ENCODE measurements around the gene SCYGR5. TPM values are rescaled to one million over a fixed set of nuclear protein-coding genes. Genes with fewer than 3 reads are reported as not detected.
"Not testable (repeated sequence)": the region's sequence is repeated elsewhere in the genome, so short reads cannot be mapped to it uniquely, and the experiment has no call there.

SCYGR5 gene
- polyA plus RNA-seq, 1 experiment = not detected

DNA sequence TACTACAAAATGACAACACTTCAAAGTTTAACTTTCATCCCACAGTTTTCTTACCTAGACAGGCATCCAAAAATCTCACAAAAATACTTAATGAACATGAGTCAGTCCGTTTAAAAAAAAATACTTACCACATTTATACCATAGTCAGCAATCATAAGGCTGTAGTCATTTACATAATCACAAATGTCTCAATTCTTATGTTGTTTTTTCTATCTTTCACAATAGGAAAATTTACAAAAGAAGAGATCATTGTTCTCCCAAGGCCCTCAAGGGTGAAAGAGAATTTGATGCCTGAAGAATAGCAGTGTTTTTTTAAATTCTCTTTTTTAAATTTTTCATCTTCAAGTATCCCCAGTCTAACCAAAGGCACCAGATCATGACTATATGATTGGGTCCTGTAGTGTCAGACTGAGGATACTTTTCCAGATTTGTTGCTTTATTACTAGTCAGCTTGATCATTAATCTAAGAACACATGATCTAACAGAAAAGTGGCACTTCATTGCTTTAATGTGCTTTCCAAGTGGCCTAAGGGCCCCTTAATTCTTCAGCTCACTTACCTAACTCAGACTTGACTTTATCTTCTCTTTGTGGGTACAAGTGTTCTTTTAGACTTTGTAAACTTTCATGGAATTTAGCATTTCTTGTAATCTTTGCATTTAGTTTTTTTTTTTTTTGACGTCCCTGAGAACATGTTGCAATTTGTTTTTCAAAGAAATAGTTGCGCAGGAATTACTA lies 4.7 kb downstream of the SCYGR5 start:
- H3K9me3 ChIP-seq (ENCODE audit: control insufficient read depth, insufficient read depth, low read length) = no peaks in the 10 kb centered on the region
- H3K4me3 ChIP-seq (ENCODE audit: low read depth, low read length) = no peak overlapping the region
- ChIA-PET POLR2A (no interaction called here), CTCF (interaction anchor here (0.6 to 2.1 kb wide), 3 partner anchors 13 to 95 kb away, joined by 3 to 16 read pairs (median 7); no protein-coding TSS in a partner anchor)
- no peaks in the 10 kb centered on the region for H3K27me3 ChIP-seq (ENCODE audit: control insufficient read depth, insufficient read depth, low read length)
- TF ChIP-seq, protein P1, sequence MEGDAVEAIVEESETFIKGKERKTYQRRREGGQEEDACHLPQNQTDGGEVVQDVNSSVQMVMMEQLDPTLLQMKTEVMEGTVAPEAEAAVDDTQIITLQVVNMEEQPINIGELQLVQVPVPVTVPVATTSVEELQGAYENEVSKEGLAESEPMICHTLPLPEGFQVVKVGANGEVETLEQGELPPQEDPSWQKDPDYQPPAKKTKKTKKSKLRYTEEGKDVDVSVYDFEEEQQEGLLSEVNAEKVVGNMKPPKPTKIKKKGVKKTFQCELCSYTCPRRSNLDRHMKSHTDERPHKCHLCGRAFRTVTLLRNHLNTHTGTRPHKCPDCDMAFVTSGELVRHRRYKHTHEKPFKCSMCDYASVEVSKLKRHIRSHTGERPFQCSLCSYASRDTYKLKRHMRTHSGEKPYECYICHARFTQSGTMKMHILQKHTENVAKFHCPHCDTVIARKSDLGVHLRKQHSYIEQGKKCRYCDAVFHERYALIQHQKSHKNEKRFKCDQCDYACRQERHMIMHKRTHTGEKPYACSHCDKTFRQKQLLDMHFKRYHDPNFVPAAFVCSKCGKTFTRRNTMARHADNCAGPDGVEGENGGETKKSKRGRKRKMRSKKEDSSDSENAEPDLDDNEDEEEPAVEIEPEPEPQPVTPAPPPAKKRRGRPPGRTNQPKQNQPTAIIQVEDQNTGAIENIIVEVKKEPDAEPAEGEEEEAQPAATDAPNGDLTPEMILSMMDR (IDR thresholded peaks at IDR 0.05; ENCODE audit: low read depth, low read length) = no peak
- no peak overlapping the region for H3K27ac ChIP-seq (ENCODE audit: low read depth, low read length)
- no peak for DNase-seq (ENCODE audit: low read depth, low spot score)

DNA sequence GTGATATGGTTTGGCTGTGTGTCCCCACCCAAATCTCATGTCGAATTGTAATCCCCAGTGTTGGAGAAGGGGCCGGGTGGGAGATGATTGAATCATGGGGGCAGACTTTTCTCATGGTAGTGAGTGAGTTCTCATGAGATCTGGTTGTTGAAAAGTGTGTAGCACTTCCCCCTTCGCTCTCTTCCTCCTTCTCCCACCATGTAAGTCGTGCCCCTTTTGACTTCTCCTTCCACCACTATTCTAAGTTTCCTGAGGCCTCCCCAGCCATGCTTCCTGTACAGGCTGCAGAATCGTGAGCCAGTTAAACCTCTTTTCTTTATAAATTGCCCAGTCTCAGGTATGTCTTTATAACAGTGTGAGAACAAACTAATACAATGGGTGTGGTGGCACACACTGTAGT lies 7.0 kb downstream of the SCYGR5 start:
- POLR2A ChIA-PET; H3K27ac ChIP-seq (ENCODE audit: low read depth, low read length); H3K4me3 ChIP-seq (ENCODE audit: low read depth, low read length); H3K27me3 ChIP-seq (ENCODE audit: control insufficient read depth, insufficient read depth, low read length); H3K9me3 ChIP-seq (ENCODE audit: control insufficient read depth, insufficient read depth, low read length); DNase-seq (ENCODE audit: low read depth, low spot score): not testable (repeated sequence)
- CTCF ChIA-PET = interaction anchor here (1.4 kb wide), 1 partner anchor 16 kb away, joined by 5 read pairs; no protein-coding TSS in a partner anchor

DNA sequence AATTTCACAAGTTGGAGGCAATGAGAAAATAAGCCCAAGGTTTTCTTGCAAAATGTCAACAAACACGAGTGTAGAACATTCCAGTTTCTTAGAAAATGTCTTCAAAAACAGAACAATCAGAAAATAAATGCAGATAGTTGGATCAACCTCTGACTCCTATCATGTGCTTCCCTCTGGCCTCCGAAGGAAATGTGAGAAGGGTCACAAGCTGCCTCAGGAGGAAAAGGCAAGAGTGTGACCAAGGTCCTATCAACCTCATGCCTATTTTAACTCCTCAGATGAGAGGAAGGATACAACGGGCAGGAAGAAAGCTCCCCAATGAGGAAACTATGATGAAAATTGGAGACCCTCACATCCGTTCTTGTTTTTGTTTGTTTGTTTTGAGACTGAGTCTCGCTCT lies 7.9 kb downstream of the SCYGR5 start:
- no peaks in the 10 kb centered on the region for H3K9me3 ChIP-seq (ENCODE audit: control insufficient read depth, insufficient read depth, low read length)
- no peaks in the 10 kb centered on the region for H3K27me3 ChIP-seq (ENCODE audit: control insufficient read depth, insufficient read depth, low read length)
- H3K27ac ChIP-seq (ENCODE audit: low read depth, low read length) = no peak overlapping the region
- TF ChIP-seq, protein P1 (IDR thresholded peaks at IDR 0.05; ENCODE audit: low read depth, low read length) = no peak
- no peak for DNase-seq (ENCODE audit: low read depth, low spot score)
- H3K4me3 ChIP-seq (ENCODE audit: low read depth, low read length) = no peak overlapping the region
- ChIA-PET POLR2A (no interaction called here), CTCF (interaction anchor here (1.4 kb wide), 1 partner anchor 16 kb away, joined by 5 read pairs; no protein-coding TSS in a partner anchor)

DNA sequence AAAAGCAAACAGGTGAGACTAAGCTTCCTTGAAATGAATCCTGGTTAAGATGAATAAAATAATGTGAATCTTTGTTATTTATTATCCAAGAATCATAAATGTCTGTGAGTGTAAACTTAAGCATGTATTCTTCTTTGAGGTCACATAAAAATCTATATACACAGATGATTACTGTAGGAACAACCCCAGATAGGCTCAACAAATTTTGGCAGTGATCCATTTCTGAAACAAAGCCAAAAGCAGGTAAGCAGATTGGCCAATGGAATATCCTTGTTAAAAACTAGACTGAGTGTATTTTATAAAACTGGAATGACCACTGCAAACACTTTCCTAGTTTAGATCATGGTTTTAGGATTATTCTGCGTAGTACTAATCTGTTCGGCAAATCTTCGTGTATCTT lies 11.3 kb downstream of the SCYGR5 start:
- H3K27me3 ChIP-seq (ENCODE audit: control insufficient read depth, insufficient read depth, low read length) = no peaks in the 10 kb centered on the region
- ChIA-PET CTCF (no interaction called here), POLR2A (no interaction called here)
- no peaks in the 10 kb centered on the region for H3K9me3 ChIP-seq (ENCODE audit: control insufficient read depth, insufficient read depth, low read length)
- DNase-seq (ENCODE audit: low read depth, low spot score) = no peak
- H3K27ac ChIP-seq (ENCODE audit: low read depth, low read length) = no peak overlapping the region
- H3K4me3 ChIP-seq (ENCODE audit: low read depth, low read length) = no peak overlapping the region
- TF ChIP-seq, protein P1 (IDR thresholded peaks at IDR 0.05; ENCODE audit: low read depth, low read length) = no peak

DNA sequence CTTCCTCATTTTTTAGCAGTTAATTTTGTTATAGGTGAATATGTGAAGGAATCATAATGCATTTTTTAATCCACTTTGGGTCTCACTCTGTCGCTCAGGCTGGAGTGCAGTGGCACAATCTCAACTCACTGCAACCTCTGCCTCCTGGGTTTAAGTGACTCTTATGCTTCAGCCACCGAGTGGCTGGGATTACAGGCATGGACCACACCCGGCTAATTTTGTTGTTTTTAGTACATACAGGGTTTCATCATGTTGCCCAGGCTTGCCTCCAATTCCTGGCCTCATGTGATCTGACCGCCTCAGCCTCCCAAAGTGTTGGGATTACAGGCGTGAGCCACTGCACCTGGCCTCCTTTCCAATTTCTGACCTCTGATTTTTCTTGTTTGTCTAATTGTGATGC lies 17.7 kb downstream of the SCYGR5 start:
- no peak overlapping the region for H3K4me3 ChIP-seq (ENCODE audit: low read depth, low read length)
- H3K27me3 ChIP-seq (ENCODE audit: control insufficient read depth, insufficient read depth, low read length) = no peaks in the 10 kb centered on the region
- TF ChIP-seq, protein P1 (IDR thresholded peaks at IDR 0.05; ENCODE audit: low read depth, low read length) = no peak
- DNase-seq (ENCODE audit: low read depth, low spot score) = no peak
- no peaks in the 10 kb centered on the region for H3K9me3 ChIP-seq (ENCODE audit: control insufficient read depth, insufficient read depth, low read length)
- POLR2A ChIA-PET = interaction anchor here (0.6 kb wide), 1 partner anchor 76 kb away, joined by 9 read pairs; no protein-coding TSS in a partner anchor
- H3K27ac ChIP-seq (ENCODE audit: low read depth, low read length) = no peak overlapping the region
- CTCF ChIA-PET = no interaction called here

Data from AG04450 (cell line).